GM12874 (cell line): ENCODE measurements around the gene AURKAIP1.

ENCODE experiments used
- CTCF ChIP-seq: IDR thresholded peaks from 2 replicates; pipeline ENCODE4 v1.5.1; 2011; ENCODE audit warnings: low read depth, mild to moderate bottlenecking, control low read depth, low read length, moderate library complexity; ENCODE audit not compliant: insufficient read depth

Gene AURKAIP1

DNA sequence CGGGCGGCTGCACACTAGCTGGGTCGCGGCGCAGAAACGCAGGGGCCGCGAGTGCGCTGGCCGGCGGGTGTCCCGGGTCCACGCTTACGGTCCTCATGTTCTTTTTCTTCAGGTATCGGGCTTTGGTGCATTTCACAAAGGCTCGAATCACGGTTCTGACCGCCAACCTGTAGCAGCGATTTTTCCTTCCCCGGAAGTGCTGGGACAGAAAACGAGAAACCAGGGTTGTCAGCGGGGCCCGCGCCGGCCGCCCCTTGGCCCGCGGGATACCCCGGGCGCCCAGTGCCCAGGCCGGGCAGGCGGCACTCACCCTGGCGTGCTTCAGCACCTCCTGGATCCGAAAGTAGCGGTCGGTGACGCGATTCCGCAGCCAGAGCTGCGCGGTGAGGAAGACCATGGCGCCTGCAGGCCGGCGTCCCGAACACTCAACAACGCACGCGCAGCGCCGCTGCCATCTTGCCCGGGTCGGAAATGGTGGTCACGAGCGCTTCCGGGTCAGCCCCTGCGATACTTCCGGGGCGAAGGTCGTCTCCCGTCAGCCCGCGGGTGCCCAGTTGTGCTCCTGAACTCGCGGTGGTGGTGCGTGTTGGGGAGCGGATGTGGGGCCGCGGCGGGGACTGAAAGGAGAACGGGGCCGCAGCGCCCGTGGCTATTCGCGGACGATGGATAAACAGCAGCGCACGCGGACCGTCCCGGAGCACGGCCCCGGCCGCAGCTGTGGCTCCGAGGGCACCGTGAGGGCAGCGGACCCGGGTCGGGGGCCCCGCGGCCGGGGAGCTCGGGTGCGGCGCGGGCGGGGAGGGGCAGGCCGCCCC, 32.0 kb upstream of the AURKAIP1 start, which contains the start of gene MRPL20:
MRPL20 (minus strand) TSS at position 473 of the 815 bp plus-strand sequence; CDS start at position 397, 76 bp downstream.
- TF ChIP-seq CTCF = no peak

DNA sequence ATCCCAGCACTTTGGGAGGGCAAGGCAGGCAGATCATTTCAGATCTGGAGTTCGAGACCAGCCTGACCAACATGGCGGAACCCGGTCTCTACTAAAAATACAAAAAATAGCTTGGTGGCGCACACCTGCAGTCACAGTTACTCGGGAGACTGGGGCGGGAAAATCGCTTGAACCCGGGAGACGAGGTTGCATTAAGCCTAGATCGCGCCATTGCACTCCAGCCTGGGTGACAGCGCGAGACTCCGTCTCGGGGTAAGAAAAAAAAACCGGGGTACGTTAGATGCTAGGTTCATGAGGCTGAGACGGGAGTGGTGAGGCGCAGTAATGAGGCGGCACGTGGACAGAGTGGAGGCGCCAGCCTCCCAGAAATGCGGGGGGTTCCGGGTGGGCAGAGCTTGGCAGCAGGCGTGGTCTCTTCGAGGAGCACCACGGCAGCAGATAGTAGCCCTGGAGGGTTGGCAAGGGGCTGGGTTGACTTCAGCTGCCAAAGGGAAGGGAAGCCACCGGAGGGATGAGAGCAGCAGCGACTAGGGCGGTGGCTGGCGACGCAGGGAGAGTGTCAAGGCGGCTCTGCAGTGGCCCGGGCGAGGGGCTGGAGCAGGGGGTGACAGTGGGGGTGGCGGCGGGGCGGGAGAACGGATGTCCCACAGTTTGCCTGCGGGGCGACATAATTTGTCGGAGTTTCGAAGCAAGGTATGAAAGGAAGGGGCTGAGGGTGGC, 31.3 kb upstream of the AURKAIP1 start:
- TF ChIP-seq CTCF = no peak

DNA sequence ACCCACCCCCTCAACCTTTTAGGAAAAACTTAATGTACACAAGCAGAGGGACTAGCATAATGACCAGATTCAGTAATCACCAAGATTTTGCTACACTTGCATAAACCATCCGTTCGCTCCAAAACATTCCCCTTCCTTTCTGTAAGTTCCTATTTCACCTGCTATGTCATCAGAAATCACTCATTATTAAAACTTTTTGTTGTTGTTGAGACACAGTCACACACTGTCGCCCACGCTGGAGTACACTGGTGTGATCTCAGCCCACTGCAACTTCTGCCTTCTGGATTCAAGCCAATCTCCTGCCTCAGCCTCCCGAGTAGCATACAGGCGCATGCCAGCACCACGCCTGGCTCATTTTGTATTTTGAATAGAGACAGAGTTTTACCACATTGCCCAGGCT, 28.6 kb upstream of the AURKAIP1 start:
- no peak for TF ChIP-seq CTCF

- peak; percentile 61 for TF ChIP-seq CTCF
These were observed 27.3 kb upstream of the AURKAIP1 start for GRCh38 chr1:1402072-1402900.

- TF ChIP-seq CTCF = no peak
These were observed 26.5 kb upstream of the AURKAIP1 start for GRCh38 chr1:1401457-1402010.

- TF ChIP-seq CTCF = no peak
These were observed 25.8 kb upstream of the AURKAIP1 start for GRCh38 chr1:1400576-1401456.
